Fibroblast of lung (primary cell): ENCODE results near the gene SYNDIG1. TPM values are rescaled to one million over a fixed set of nuclear protein-coding genes. Genes with fewer than 3 reads are reported as not detected.

ENCODE experiments used
- DNase-seq, 2 donors: peaks; one replicate each; pipeline versions ENCODE4 v3.0.0 to v3.0.0-alpha.2; 2010; ENCODE audit warnings: low read depth in 2 of 2
- H2AFZ ChIP-seq: 2 replicates; pipeline ENCODE4 v1.5.1; 2012; ENCODE audit warnings: low read length, control low read depth, inconsistent platforms
- H3K27ac ChIP-seq: 2 replicates; pipeline ENCODE4 v1.5.1; 2011; ENCODE audit warnings: low read length, control low read depth; ENCODE audit not compliant: insufficient read depth
- H3K27me3 ChIP-seq: 2 replicates; pipeline ENCODE4 v1.5.1; 2011; ENCODE audit warnings: mild to moderate bottlenecking, low read length; ENCODE audit not compliant: control insufficient read depth, insufficient read depth
- H3K36me3 ChIP-seq: 2 replicates; pipeline ENCODE4 v1.5.1; 2011; ENCODE audit warnings: low read length; ENCODE audit not compliant: control insufficient read depth, insufficient read depth
- H3K4me1 ChIP-seq: 2 replicates; pipeline ENCODE4 v1.5.1; 2011; ENCODE audit warnings: low read length; ENCODE audit not compliant: control insufficient read depth, insufficient read depth; ENCODE audit errors: extremely low read depth
- H3K4me2 ChIP-seq: 2 replicates; pipeline ENCODE4 v1.5.1; 2011; ENCODE audit warnings: low read length, control low read depth; ENCODE audit not compliant: insufficient read depth; ENCODE audit errors: extremely low read depth
- H3K4me3 ChIP-seq, 4 experiments: fragments of 200-600 bp in 1 of 4; sonication (generic) in 1 of 4; replicated peaks in 1 of 4; 2 replicates each; pipeline ENCODE4 v1.5.1; 2011 to 2016; ENCODE audit warnings: low read length in 4 of 4, low read depth in 3 of 4, mild to moderate bottlenecking in 3 of 4, control low read depth in 2 of 4, inconsistent platforms in 1 of 4, mixed read lengths in 1 of 4; ENCODE audit not compliant: insufficient read depth in 1 of 4; ENCODE audit errors: control extremely low read depth in 1 of 4
- H3K79me2 ChIP-seq: 2 replicates; pipeline ENCODE4 v1.5.1; 2012; ENCODE audit warnings: mild to moderate bottlenecking, low read length, inconsistent platforms; ENCODE audit not compliant: control insufficient read depth, insufficient read depth
- H3K9ac ChIP-seq: 2 replicates; pipeline ENCODE4 v1.5.1; 2011; ENCODE audit warnings: mild to moderate bottlenecking, low read length, control low read depth; ENCODE audit not compliant: insufficient read depth
- H3K9me3 ChIP-seq: 2 replicates; pipeline ENCODE4 v1.5.1; 2012; ENCODE audit warnings: low read depth, low read length; ENCODE audit not compliant: control insufficient read depth, insufficient read depth
- H4K20me1 ChIP-seq: 2 replicates; pipeline ENCODE4 v1.5.1; 2011; ENCODE audit warnings: low read length; ENCODE audit not compliant: control insufficient read depth, insufficient read depth; ENCODE audit errors: extremely low read depth
- CTCF ChIP-seq, 2 donors: IDR thresholded peaks in 1 of 2; conservative IDR thresholded peaks in 1 of 2; 1 replicate in 1 of 2; 2 replicates in 1 of 2; pipeline ENCODE4 v1.5.1; 2011 to 2012; ENCODE audit warnings: low read length in 2 of 2, control low read depth in 1 of 2, inconsistent platforms in 1 of 2, low read depth in 1 of 2, mild to moderate bottlenecking in 1 of 2
- EZH2 ChIP-seq: IDR thresholded peaks from 2 replicates; pipeline ENCODE4 v1.5.1; 2012; ENCODE audit warnings: low read length, control low read depth, mild to moderate bottlenecking; ENCODE audit errors: missing control alignments
- polyA plus RNA-seq, 2 donors: library from polyadenylated mRNA; depleted of rRNA in 1 of 2; stranded (reverse) in 1 of 2; unstranded in 1 of 2; fragments of >200 nt; gene quantifications; 2 replicates each; pipeline ENCODE4 v1.2.1, GENCODE V29; 2011 to 2012; ENCODE audit warnings: missing spikeins in 1 of 2
- total RNA-seq: library from RNA; depleted of rRNA; stranded (reverse); fragments of >200 nt; gene quantifications from 2 replicates; pipeline ENCODE4 v1.2.1, GENCODE V29; 2014

Gene SYNDIG1
- total and polyA plus RNA-seq, 2 donors (not counting 1 experiment from before 2014, with no cell fraction given), result 0.02 to 0.17 TPM

- Histone ChIP-seq H4K20me1 (no peaks in the 10 kb centered on the region), H3K27ac (no peak overlapping the region), H3K4me1 (no peaks in the 10 kb centered on the region), H3K27me3 (no peaks in the 10 kb centered on the region), H2AFZ (no peak overlapping the region), H3K79me2 (no peaks in the 10 kb centered on the region), H3K4me2 (no peak overlapping the region), H3K4me3 (no peak overlapping the region), H3K36me3 (no peaks in the 10 kb centered on the region), H3K9me3 (no peaks in the 10 kb centered on the region), H3K9ac (no peak overlapping the region)
- no peak for DNase-seq
- TF ChIP-seq EZH2 (no peak), CTCF (conservative IDR thresholded peaks at IDR 0.05 in 1 of 2, IDR thresholded peaks at IDR 0.05 in 1 of 2; ENCODE audit: low read depth in 1 of 2, low read length in 2 of 2) (no peak)
Measured at GRCh38 chr20:24603454-24603853, 134.0 kb downstream of the SYNDIG1 start.

- no peaks in the 10 kb centered on the region for H3K79me2 ChIP-seq
- H3K4me2 ChIP-seq, result no peak overlapping the region
- no peak for TF ChIP-seq CTCF (conservative IDR thresholded peaks at IDR 0.05 in 1 of 2, IDR thresholded peaks at IDR 0.05 in 1 of 2; ENCODE audit: low read depth in 1 of 2, low read length in 2 of 2)
- TF ChIP-seq EZH2, result no peak
- H3K27ac ChIP-seq, result no peak overlapping the region
- no peaks in the 10 kb centered on the region for H3K27me3 ChIP-seq
- H3K9me3 ChIP-seq, result no peaks in the 10 kb centered on the region
- no peaks in the 10 kb centered on the region for H3K4me1 ChIP-seq
- no peak overlapping the region for H3K4me3 ChIP-seq
- no peaks in the 10 kb centered on the region for H4K20me1 ChIP-seq
- no peak overlapping the region for H3K9ac ChIP-seq
- no peak overlapping the region for H2AFZ ChIP-seq
- DNase-seq, result no peak
- no peaks in the 10 kb centered on the region for H3K36me3 ChIP-seq
Measured at GRCh38 chr20:24604966-24605665, 135.7 kb downstream of the SYNDIG1 start.

GRCh38 chr20:24605937-24606455, 136.6 kb downstream of the SYNDIG1 start:
- no peak for DNase-seq
- no peaks in the 10 kb centered on the region for H3K9me3 ChIP-seq
- no peak overlapping the region for H3K4me2 ChIP-seq
- H3K4me1 ChIP-seq, result no peaks in the 10 kb centered on the region
- H3K79me2 ChIP-seq, result no peaks in the 10 kb centered on the region
- no peak overlapping the region for H3K4me3 ChIP-seq
- TF ChIP-seq CTCF (conservative IDR thresholded peaks at IDR 0.05 in 1 of 2, IDR thresholded peaks at IDR 0.05 in 1 of 2; ENCODE audit: low read depth in 1 of 2, low read length in 2 of 2) (no peak), EZH2 (no peak)
- no peaks in the 10 kb centered on the region for H4K20me1 ChIP-seq
- no peak overlapping the region for H2AFZ ChIP-seq
- no peaks in the 10 kb centered on the region for H3K27me3 ChIP-seq
- no peak overlapping the region for H3K9ac ChIP-seq
- no peaks in the 10 kb centered on the region for H3K36me3 ChIP-seq
- H3K27ac ChIP-seq, result no peak overlapping the region
